ENCODE data around the gene ART1. TPM values are rescaled to one million over a fixed set of nuclear protein-coding genes. Genes with fewer than 3 reads are reported as not detected.

ART1 gene
- polyA plus RNA-seq, 1 donor (not counting 4 experiments of a cell fraction or from before 2014, with no cell fraction given) = not detected

DNA sequence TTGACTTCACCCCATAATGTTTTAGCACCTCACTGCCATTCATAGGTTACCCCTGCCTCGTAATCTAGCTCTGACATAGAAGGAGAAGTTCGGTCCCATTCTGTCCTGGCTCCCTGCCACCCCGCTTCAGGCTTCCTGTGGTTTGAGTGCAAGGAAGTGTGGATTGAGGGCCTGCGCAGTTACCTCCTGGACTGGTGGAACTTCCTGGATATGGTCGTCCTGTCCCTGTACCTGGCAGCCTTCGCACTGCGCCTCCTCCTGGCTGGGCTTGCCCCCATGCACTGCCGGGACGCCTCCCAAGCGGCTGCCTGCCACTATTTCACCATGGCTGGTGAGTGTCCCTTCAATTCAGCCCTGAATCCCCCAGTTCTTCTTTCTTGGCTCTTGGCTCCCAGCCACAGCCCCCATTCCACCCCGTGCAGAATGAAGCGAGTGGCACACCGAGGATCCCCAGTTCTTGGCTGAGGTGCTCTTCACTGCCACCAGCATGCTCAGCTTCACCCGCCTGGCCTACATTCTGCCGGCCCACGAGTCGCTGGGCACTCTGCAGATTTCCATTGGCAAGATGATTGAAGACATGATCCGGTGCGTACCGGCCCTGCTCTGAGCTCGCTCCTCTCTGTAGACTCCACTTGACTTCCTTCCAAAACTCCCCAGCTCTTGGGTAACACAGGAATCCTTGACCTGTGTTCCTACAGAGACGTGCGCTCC is 18.5 kb upstream of the ART1 start:
- Histone ChIP-seq H3K9me1 (ENCODE audit: control insufficient read depth, extremely low read depth, insufficient read depth, low read length) (no peaks in the 10 kb centered on the region), H3K27me3 (ENCODE audit: control insufficient read depth, extremely low read depth, insufficient read depth, low read length) (no peaks in the 10 kb centered on the region), H3K9me3 (ENCODE audit: control insufficient read depth, low read depth, low read length) (no peaks in the 10 kb centered on the region), H4K20me1 (ENCODE audit: control insufficient read depth, extremely low read depth, insufficient read depth, low read length) (no peaks in the 10 kb centered on the region), H3K27ac (ENCODE audit: control insufficient read depth, insufficient read depth, low read length) (no peak overlapping the region), H2AFZ (ENCODE audit: control insufficient read depth, low read length) (no peak overlapping the region), H3K9ac (ENCODE audit: control insufficient read depth, extremely low read depth, insufficient read depth, low read length) (no peak overlapping the region), H3K4me3 (ENCODE audit: control insufficient read depth in 2 of 3, extremely low read depth in 1 of 3, insufficient read depth in 2 of 3, low read depth in 1 of 3, low read length in 3 of 3) (no peak overlapping the region), H3K79me2 (ENCODE audit: control insufficient read depth, insufficient read depth, low read length) (no peaks in the 10 kb centered on the region), H3K4me2 (ENCODE audit: control insufficient read depth, extremely low read depth, insufficient read depth, low read depth, low read length) (no peak overlapping the region), H3K4me1 (ENCODE audit: control insufficient read depth, extremely low read depth, insufficient read depth, low read length) (no peaks in the 10 kb centered on the region), H3K36me3 (ENCODE audit: control insufficient read depth in 2 of 2, extremely low read depth in 1 of 2, insufficient read depth in 2 of 2, low read length in 2 of 2) (no peaks in the 10 kb centered on the region)
- dilution Hi-C loops (cut with MboI; ENCODE audit: extremely low pct_ligation_motif_present, low sequenced_read_pairs) = no loop called here
- DNase-seq (ENCODE audit: low read depth, low spot score) (no peak), FAIRE-seq (no peak)
- TF ChIP-seq, protein P1, sequence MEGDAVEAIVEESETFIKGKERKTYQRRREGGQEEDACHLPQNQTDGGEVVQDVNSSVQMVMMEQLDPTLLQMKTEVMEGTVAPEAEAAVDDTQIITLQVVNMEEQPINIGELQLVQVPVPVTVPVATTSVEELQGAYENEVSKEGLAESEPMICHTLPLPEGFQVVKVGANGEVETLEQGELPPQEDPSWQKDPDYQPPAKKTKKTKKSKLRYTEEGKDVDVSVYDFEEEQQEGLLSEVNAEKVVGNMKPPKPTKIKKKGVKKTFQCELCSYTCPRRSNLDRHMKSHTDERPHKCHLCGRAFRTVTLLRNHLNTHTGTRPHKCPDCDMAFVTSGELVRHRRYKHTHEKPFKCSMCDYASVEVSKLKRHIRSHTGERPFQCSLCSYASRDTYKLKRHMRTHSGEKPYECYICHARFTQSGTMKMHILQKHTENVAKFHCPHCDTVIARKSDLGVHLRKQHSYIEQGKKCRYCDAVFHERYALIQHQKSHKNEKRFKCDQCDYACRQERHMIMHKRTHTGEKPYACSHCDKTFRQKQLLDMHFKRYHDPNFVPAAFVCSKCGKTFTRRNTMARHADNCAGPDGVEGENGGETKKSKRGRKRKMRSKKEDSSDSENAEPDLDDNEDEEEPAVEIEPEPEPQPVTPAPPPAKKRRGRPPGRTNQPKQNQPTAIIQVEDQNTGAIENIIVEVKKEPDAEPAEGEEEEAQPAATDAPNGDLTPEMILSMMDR (optimal IDR thresholded peaks at IDR 0.05 in 1 of 3, IDR thresholded peaks at IDR 0.05 in 1 of 3, conservative IDR thresholded peaks at IDR 0.05 in 1 of 3; ENCODE audit: extremely low read depth in 1 of 3, insufficient read depth in 2 of 3, low read length in 3 of 3) = no peak
- TF ChIP-seq EZH2 (IDR thresholded peaks at IDR 0.05; ENCODE audit: low read length) = no peak

DNA sequence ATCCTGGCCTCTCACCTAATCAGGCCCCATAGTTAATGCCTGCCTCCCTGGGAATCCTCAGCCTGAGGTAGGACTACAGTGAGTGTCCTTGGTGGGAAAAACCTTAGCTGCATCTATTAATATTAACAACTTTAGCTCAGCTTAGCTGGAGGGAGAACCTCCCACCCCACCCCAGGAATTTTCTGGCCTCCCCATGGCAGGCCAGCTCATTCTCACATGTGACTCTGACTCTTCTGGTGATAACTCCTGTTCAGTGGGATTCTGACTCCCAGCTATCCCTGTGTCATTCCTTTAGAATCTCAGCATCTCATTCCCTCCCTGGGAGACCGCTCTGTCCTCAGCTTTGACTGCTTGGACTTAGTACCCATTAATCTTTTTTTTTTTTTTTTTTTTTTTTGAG is 17.6 kb upstream of the ART1 start:
- Histone ChIP-seq H3K4me3 (ENCODE audit: control insufficient read depth in 2 of 3, extremely low read depth in 1 of 3, insufficient read depth in 2 of 3, low read depth in 1 of 3, low read length in 3 of 3) (no peak overlapping the region), H3K79me2 (ENCODE audit: control insufficient read depth, insufficient read depth, low read length) (no peaks in the 10 kb centered on the region), H3K4me2 (ENCODE audit: control insufficient read depth, extremely low read depth, insufficient read depth, low read depth, low read length) (no peak overlapping the region), H3K36me3 (ENCODE audit: control insufficient read depth in 2 of 2, extremely low read depth in 1 of 2, insufficient read depth in 2 of 2, low read length in 2 of 2) (no peaks in the 10 kb centered on the region), H3K9me1 (ENCODE audit: control insufficient read depth, extremely low read depth, insufficient read depth, low read length) (no peaks in the 10 kb centered on the region), H3K9ac (ENCODE audit: control insufficient read depth, extremely low read depth, insufficient read depth, low read length) (no peak overlapping the region), H3K27me3 (ENCODE audit: control insufficient read depth, extremely low read depth, insufficient read depth, low read length) (no peaks in the 10 kb centered on the region), H3K4me1 (ENCODE audit: control insufficient read depth, extremely low read depth, insufficient read depth, low read length) (no peaks in the 10 kb centered on the region), H4K20me1 (ENCODE audit: control insufficient read depth, extremely low read depth, insufficient read depth, low read length) (no peaks in the 10 kb centered on the region), H3K9me3 (ENCODE audit: control insufficient read depth, low read depth, low read length) (no peaks in the 10 kb centered on the region), H3K27ac (ENCODE audit: control insufficient read depth, insufficient read depth, low read length) (no peak overlapping the region), H2AFZ (ENCODE audit: control insufficient read depth, low read length) (no peak overlapping the region)
- dilution Hi-C loops (cut with MboI; ENCODE audit: extremely low pct_ligation_motif_present, low sequenced_read_pairs) = no loop called here
- TF ChIP-seq, protein P1 (optimal IDR thresholded peaks at IDR 0.05 in 1 of 3, IDR thresholded peaks at IDR 0.05 in 1 of 3, conservative IDR thresholded peaks at IDR 0.05 in 1 of 3; ENCODE audit: extremely low read depth in 1 of 3, insufficient read depth in 2 of 3, low read length in 3 of 3) = no peak
- no peak for TF ChIP-seq EZH2 (IDR thresholded peaks at IDR 0.05; ENCODE audit: low read length)
- no peak for FAIRE-seq
- DNase-seq (ENCODE audit: low read depth, low spot score) = no peak
